ENCODE measurements around the gene ARFRP1. TPM values are rescaled to one million over a fixed set of nuclear protein-coding genes. Genes with fewer than 3 reads are reported as not detected.

The ARFRP1 gene
- total RNA-seq, 4 donors from 2014 or later = 26.9 to 35.1 (median 27.8) TPM

DNA sequence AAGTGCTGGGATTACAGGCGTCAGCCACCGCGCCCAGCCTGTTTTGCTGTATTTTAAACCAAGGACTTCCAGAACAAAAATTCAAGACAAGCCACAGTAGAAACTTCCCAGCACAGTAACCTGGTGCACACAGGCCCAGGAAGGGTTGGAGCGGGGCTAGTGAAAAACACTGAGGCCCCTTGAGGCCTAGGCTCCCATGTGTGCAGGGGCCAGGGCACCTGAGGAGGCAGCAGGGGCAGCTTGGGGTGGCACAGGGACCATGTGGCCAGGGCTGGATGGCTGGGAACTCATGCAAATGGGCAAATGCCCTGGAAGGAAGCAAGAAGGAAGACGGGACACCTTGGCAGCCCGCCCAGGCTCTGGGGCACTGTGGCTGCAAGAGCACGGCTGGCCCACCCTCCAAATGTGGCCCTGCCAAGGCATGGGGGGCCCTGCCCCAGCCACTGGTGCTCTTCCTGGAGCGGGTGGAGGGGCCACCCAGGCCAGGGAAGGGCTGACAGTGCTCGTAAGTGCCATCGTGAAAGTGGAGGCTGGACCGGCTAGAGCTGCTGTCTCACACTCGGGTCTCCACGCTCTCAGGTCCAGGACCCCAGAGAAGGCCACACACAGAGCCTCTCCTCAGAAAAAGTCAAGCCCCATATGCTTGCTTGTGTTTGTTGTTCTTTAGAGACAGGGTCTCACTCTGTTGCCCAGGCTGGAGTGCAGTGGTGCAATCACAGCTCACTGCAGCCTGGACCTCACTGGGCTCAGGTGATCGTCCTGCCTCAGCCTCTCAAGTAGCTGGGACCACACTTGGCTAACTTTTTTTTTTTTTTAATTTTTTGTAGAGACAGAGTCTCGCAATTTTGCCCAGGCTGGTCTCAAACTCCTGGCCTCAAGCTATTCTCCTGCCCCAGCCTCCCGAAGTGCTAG, 42.1 kb upstream of the ARFRP1 start:
- intact Hi-C loops (cut with DNase I; ENCODE audit: low total_unique reads) = no loop called here
- no peak for DNase-seq

DNA sequence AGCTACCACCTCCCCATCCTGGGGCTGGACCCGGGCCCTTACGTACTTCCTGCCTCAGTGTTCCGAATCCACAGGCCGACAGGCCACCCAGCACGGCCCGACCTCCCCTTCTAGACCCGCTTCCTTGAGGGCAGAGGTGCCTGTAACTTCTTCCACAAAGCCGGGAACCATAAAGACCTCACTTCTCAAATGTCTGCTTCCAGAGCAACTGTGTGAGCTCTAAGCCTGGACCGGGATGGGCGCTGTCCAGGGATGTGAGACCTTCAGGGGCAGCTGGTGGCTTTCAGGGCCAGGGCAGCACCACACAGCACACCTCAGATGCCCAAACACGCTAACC, 41.1 kb upstream of the ARFRP1 start:
- Histone ChIP-seq H3K4me1 (no peaks in the 10 kb centered on the region), H3K27ac (no peak overlapping the region), H3K9me3 (no peaks in the 10 kb centered on the region), H3K36me3 (no peaks in the 10 kb centered on the region), H3K4me3 (no peak overlapping the region), H3K27me3 (no peaks in the 10 kb centered on the region)
- in situ Hi-C loops (cut with MboI; ENCODE audit: low sequenced_read_pairs in 4 of 4) (no loop called here), intact Hi-C loops (cut with DNase I; ENCODE audit: low total_unique reads) (no loop called here)
- DNase-seq (no peak), ATAC-seq (no peak)
- no peak for TF ChIP-seq POLR2A (IDR thresholded peaks at IDR 0.05)
- no peak for TF ChIP-seq CTCF (IDR thresholded peaks at IDR 0.05 in 4 of 5, conservative IDR thresholded peaks at IDR 0.05 in 1 of 5)

More for the DNA sequence above, 42.1 kb upstream of the ARFRP1 start:
- Histone ChIP-seq H3K27ac (no peak overlapping the region), H3K9me3 (no peaks in the 10 kb centered on the region), H3K4me3 (no peak overlapping the region), H3K4me1 (no peaks in the 10 kb centered on the region), H3K36me3 (no peaks in the 10 kb centered on the region), H3K27me3 (no peaks in the 10 kb centered on the region)
- no peak for TF ChIP-seq CTCF (IDR thresholded peaks at IDR 0.05 in 4 of 5, conservative IDR thresholded peaks at IDR 0.05 in 1 of 5)
- TF ChIP-seq POLR2A (IDR thresholded peaks at IDR 0.05) = no peak
- in situ Hi-C loops (cut with MboI; ENCODE audit: low sequenced_read_pairs in 4 of 4) = no loop called here
- no peak for ATAC-seq

- Histone ChIP-seq H3K9me3 (no peaks in the 10 kb centered on the region), H3K4me3 (no peak overlapping the region), H3K27me3 (no peaks in the 10 kb centered on the region), H3K27ac (no peak overlapping the region), H3K36me3 (peaks cover 0 to 5% of the 10 kb centered on the region in 2 donors), H3K4me1 (no peaks in the 10 kb centered on the region)
- ATAC-seq = no peak
- intact Hi-C loops (cut with DNase I; ENCODE audit: low total_unique reads) = no loop called here
- in situ Hi-C loops (cut with MboI; ENCODE audit: low sequenced_read_pairs in 4 of 4) = no loop called here
- no peak for DNase-seq
- TF ChIP-seq POLR2A (IDR thresholded peaks at IDR 0.05) (no peak), CTCF (IDR thresholded peaks at IDR 0.05 in 4 of 5, conservative IDR thresholded peaks at IDR 0.05 in 1 of 5) (no peak)
Observed at GRCh38 chr20:63748070-63748933, 40.5 kb upstream of the ARFRP1 start.

- in situ Hi-C loops (cut with MboI; ENCODE audit: low sequenced_read_pairs in 4 of 4) = no loop called here
- H3K4me1 ChIP-seq = no peaks in the 10 kb centered on the region
- no peak overlapping the region for H3K27ac ChIP-seq
- DNase-seq (no peak), ATAC-seq (no peak)
- H3K4me3 ChIP-seq = no peak overlapping the region
- peaks cover 0 to 9% of the 10 kb centered on the region in 2 donors for H3K36me3 ChIP-seq
- TF ChIP-seq POLR2A (IDR thresholded peaks at IDR 0.05) = no peak
- TF ChIP-seq CTCF (IDR thresholded peaks at IDR 0.05 in 4 of 5, conservative IDR thresholded peaks at IDR 0.05 in 1 of 5) = no peak
- H3K27me3 ChIP-seq = no peaks in the 10 kb centered on the region
- intact Hi-C loops (cut with DNase I; ENCODE audit: low total_unique reads) = no loop called here
- no peaks in the 10 kb centered on the region for H3K9me3 ChIP-seq
Observed at GRCh38 chr20:63747622-63748069, 39.9 kb upstream of the ARFRP1 start.

All from gastrocnemius medialis (tissue), 4 donors.